ENCODE measurements around the gene COL6A1.
"Not testable (repeated sequence)": the region's sequence is repeated elsewhere in the genome, so short reads cannot be mapped to it uniquely, and the experiment has no call there.

The COL6A1 gene

GRCh38 chr21:46028573-46029091, 47.1 kb downstream of the COL6A1 start:
- peak; percentile 50 for DNase-seq (ENCODE audit: low read depth)

- no peak for DNase-seq (ENCODE audit: low read depth)
Measured at GRCh38 chr21:46029186-46029924, 47.8 kb downstream of the COL6A1 start.

- DNase-seq (ENCODE audit: low read depth): no peak
Measured at GRCh38 chr21:46031484-46031883, 49.9 kb downstream of the COL6A1 start.

GRCh38 chr21:46032100-46032499, 50.5 kb downstream of the COL6A1 start:
- no peak for DNase-seq (ENCODE audit: low read depth)

GRCh38 chr21:46033410-46034400, 52.1 kb downstream of the COL6A1 start:
- DNase-seq (ENCODE audit: low read depth): no peak

- no peak for DNase-seq (ENCODE audit: low read depth)
Measured at GRCh38 chr21:46035809-46036695, 54.5 kb downstream of the COL6A1 start.

- no peak for DNase-seq (ENCODE audit: low read depth)
Measured at GRCh38 chr21:46036696-46037330, 55.2 kb downstream of the COL6A1 start.

GRCh38 chr21:46037331-46038325, 56.1 kb downstream of the COL6A1 start:
- DNase-seq (ENCODE audit: low read depth): no peak

GRCh38 chr21:46038341-46038829, 56.8 kb downstream of the COL6A1 start:
- DNase-seq (ENCODE audit: low read depth): no peak

GRCh38 chr21:46038871-46039397, 57.4 kb downstream of the COL6A1 start:
- peak; percentile 87 for DNase-seq (ENCODE audit: low read depth)

- no peak for DNase-seq (ENCODE audit: low read depth)
Measured at GRCh38 chr21:46039891-46040660, 58.5 kb downstream of the COL6A1 start.

GRCh38 chr21:46040707-46041106, 59.1 kb downstream of the COL6A1 start:
- no peak for DNase-seq (ENCODE audit: low read depth)

GRCh38 chr21:46041183-46041582, 59.6 kb downstream of the COL6A1 start:
- DNase-seq (ENCODE audit: low read depth): no peak

- DNase-seq (ENCODE audit: low read depth): no peak
Measured at GRCh38 chr21:46045154-46045553, 63.6 kb downstream of the COL6A1 start.

GRCh38 chr21:46046471-46046870, 64.9 kb downstream of the COL6A1 start:
- no peak for DNase-seq (ENCODE audit: low read depth)

- not testable (repeated sequence) for DNase-seq (ENCODE audit: low read depth)
Measured at GRCh38 chr21:46046906-46047305, 65.3 kb downstream of the COL6A1 start.

- DNase-seq (ENCODE audit: low read depth): peak; percentile 99
Measured at GRCh38 chr21:46048926-46049889, 67.6 kb downstream of the COL6A1 start.

Data from iris pigment epithelial cell (primary cell).